HG03066 (cell line): ENCODE data around the gene MROH8.

Experiments
- ATAC-seq: cut with Tn5 transposase; IDR thresholded peaks from one replicate; pipeline ENCODE4 v1.9.1; 2021; ENCODE audit warnings: low read depth; ENCODE audit not compliant: unreplicated experiment

The MROH8 gene

DNA sequence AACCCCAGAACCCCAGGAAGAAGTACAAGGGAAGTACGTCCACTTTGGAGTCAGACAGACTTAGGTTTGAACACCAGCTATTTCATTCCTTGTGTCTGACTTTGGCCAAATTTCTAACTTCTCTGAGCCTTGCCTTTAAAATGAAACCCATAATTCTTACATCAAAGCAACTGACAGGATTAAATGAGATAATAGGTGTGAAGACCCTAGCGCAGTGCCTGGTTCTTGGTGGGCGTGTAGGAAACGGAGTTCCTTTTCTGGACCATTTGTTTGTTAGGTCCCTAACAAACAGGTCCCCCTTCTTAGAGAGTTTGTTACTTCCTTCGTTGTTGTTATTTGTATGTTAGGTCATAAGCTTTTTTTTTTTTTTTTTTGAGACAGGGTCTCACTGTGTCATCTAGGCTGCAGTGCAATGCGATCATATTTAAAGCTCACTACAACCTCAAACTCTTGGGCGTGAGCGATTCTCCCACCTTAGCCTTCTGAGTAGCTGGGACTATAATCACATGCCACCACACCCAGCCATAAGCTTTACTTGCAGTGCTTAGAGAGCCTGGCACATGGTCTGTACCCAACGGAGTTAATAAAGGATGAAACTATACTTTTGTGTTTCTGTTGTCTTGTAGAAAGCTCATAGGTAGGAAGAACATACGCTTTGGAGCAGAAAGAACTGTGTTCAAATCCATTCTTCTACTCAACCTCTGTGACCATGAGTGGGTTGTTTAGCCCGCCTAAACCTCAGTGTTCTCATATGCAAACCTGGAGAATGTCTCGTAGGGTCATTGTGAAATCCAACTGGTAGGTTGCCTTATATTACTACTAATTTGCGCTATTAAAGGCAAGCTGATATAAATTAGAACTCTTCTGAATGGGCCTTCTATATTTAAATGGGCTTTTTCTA, 21.8 kb upstream of the MROH8 start:
- ATAC-seq: no peak

DNA sequence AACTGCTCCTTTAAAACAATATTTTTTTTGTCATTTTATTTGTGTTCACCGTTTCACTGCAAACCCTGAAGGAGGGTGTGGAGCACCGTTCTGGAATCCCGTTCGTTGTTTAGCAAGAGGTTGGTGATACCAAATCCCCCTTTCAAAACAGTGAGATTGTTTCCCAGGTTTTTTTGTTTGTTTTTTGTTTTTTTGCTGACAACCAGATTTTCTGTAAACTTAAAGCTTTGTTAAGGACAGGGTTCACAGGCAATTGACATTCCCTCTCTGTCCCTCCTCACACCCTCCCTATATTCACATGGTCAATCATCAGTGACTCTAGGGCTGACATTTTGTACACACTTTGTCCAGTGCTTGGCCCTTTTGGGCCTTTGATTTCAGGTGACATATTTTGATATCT, 21.0 kb upstream of the MROH8 start:
- no peak for ATAC-seq

DNA sequence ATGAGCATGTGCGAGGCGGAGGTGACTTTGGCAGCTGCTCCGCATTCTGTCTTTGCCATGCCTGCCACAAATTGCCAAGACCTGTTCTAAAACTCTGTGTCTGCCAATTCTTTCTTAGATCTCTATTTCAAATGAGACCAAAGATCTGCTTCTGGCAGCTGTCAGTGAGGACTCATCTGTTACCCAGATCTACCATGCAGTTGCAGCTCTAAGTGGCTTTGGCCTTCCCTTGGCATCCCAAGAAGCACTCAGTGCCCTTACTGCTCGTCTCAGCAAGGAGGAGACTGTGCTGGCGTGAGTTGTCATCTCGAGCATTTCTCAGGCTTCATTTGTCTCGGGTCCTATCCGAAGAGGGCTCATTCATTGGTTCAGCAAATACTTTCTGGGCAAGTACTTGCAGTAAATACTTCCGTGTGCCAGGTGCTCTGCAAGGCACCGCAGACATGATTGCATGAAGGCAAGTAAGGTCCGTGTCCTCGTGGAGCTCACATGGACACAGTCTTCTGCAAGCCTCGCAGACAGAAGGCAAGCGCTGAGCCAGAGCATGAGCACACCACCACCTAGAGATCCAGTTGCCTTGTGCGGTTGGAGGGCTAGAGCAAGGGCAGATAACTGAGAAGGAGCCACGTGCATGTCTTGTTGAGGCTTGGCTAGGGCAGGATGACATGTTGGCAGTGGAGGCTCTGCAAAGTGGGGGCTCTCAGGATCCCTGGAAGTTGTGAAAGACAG, 19.7 kb upstream of the MROH8 start:
- ATAC-seq: no peak

DNA sequence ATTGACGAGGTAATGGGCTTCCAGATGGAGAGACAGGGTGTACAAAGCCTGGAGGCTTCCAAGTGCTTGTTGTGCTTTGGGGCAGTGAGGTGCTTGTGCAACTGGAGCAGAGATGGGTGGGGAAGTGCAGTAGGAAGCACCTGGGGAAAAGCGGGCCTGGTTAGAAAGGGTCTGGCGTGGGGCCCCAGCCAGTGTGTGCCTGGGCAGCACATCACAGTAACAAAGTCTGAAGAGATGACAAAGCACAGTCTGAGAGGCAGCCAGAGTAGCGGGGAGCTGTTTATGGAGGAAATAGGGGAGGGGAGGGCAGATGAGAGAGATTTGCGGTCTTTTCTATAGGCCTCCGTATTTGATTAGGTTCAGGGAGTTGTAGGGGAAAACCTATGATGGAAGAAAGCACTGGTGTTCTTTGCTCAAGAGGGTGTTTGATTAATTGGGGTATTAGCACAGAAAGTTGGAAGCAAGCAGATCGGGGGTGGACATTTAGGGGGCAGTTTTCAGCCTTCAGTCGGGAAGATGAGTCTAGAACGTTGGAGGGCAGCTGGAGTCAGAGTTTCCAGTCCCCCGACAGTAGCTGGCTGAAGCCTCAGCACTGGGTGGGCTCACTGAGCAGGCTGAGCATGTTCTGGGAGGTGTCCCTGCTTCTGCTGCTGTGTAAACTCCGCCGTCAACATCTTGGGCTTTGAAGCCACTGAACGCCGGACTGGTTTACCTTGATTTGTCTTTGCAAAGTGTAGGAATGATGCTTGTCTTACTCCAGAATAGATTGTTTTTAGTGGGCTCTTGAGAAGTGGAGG, 15.5 kb upstream of the MROH8 start:
- no peak for ATAC-seq

DNA sequence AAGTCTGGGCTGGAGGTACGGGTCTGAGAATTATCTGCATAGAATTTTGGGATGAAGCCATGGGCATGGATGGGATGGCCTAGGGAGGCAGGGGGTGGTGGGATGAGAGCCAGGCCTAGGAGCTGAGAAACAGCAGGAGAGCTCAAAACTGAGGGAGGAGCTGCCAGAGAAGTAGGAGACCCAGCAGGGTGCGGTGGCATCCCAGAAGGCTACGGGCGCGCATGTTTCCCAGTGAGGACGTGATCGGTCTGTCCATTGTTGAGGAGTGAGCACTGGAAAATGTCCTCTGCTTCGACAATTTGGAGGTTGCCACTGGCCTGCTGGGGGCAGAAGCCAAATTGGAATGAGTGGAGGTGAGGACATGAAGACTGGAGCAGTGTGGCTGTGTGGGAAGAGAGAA, 14.5 kb upstream of the MROH8 start:
- ATAC-seq: no peak

DNA sequence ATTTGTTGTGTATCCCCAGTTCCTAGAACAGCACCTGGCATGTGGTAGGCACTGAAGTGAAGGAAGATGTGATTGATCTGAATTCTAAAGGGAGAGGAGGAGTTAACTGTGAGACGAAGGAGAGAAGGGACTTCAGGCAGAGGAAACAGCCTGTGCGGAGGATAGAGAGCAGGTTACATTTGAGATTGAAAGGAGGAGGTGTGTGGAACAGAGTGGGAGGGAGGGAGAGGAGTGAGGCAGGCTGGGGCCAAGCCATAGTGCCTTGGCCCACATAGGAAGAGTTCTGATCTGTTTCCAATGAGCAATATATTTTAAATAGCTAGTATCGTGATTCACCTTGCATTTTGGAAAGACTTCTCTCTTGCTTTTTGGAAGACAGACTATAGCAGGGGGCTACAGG, 13.9 kb upstream of the MROH8 start:
- ATAC-seq: no peak

DNA sequence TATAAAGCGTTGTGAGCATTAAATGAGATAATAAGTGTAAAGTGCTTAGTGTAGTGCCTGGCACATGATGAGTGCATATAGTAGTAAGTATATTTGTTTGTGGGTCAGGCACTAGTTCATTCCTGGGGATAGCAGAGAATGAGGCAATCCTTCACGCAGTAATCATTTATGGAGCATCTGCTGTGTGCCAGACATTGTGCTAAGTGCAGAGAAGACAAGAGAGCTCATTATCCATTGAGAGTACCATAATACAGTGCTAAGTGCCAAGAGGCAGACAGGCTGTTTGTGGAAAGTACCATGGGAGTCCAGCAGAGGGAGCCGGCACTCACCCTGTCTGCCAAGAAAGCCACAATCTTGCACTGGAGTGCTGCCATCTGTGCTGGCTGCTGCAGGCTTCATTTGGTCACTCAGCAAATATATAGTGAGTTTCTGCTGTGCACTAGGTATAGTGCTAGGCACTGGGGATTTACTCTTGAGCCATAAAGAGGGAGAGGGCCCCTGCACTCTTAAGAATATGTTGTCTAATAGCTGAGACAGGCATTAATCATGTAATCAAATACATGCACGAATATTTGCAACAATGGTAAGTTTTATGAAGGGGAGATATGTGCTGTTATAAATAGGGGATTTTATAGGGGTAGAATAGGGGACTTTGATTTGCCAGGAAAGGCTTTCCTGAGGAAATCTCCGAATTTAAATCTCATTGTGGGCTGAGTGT, 12.9 kb upstream of the MROH8 start:
- no peak for ATAC-seq

DNA sequence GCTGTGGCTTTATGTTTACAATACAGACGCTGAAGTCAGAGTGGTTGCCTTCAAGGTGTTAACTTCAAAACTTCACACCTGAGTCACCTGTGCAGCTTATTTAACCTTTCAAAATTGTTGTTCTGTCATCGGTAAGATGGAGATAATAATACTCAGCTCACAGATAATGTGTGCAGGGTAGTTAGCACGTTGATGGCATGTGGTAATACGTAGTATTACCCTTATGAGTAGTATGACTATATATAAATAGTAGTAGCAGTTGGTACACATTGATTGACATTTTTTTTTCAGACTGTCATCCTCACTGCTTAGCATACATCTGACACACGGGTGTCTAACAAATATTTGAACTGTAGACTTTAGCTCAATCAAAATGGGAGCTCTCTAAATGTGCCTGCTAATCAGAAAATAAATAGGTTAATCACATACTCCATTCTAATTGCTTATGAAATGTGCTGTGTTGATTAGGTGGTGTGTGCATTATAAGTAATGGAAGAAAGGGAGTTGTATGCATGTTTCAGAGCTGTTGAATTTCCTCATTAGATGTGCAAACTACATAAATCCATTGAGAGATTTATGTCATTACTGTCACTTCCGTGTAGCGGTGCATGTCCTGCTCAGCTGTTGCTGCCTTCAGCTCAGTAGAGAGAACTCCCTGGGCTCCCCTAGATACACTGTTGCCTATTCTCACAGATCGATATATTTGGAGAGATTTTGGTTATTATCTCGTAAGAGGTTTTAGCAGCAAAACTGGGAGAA, 11.2 kb upstream of the MROH8 start:
- no peak for ATAC-seq

DNA sequence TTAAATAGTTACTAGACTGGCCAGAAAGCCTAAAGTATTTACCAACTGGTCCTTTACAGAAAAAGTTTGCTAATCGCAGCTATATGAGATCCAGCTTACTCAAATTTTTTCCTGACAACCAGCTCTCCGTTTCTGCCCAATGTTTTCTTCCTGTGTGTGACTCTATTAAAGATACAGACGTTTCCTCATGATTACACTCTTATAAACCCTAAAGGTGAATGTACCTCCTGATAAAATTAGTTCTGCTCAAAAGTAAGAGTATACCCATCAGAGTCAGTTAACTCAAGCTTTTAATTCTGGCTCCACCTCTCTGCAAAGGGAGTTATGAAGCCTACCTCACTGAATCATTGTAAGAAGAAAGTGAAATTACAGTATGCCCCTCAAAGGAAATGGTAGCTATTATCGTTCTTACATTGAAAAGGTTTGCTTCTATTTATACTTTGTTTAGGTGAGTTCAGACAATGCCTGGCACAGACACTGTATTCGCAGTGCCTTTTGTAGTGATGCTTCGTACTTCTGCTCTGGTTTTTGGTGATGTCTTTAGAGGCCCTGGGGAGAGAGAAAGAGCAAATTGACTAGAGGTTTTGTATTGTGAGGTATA, 10.2 kb upstream of the MROH8 start:
- ATAC-seq: no peak

DNA sequence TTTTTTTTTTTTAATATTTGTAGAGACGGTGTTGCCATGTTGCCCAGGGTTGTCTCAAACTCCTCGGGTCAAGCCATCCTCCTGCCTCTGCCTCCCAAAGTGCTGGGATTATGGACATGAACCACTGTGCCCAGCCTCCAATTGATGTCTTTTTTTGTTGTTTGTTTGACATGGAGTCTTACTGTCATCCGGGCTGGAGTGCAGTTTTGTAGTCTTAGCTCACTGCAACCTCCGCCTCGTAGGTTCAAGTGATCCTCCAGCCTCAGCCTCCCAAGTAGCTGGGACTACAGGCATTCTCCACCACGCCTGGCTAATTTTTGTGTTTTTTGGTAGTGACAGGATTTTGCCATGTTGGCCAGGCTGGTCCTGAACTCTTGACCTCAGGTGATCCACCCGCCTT, 9.4 kb upstream of the MROH8 start:
- ATAC-seq: no peak

DNA sequence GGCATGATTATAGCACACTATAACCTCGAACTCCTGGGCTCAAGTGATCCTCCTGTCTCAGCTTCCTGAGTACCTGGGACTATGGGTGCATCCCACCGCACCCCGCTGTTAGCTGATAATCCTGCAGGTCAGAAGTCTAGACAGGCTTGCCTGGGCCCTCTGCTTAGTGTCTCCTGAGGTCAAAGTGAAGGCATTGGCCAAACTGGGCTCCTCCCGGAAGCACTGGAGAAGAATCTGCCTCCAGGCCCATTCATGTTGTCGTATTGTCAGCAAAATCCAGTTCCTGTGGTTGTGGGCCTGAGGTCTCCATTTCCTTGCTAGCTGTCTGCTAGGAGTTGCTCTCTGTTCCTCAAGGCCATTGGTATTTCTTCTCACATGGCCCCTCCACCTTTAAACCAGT, 6.3 kb upstream of the MROH8 start:
- no peak for ATAC-seq

DNA sequence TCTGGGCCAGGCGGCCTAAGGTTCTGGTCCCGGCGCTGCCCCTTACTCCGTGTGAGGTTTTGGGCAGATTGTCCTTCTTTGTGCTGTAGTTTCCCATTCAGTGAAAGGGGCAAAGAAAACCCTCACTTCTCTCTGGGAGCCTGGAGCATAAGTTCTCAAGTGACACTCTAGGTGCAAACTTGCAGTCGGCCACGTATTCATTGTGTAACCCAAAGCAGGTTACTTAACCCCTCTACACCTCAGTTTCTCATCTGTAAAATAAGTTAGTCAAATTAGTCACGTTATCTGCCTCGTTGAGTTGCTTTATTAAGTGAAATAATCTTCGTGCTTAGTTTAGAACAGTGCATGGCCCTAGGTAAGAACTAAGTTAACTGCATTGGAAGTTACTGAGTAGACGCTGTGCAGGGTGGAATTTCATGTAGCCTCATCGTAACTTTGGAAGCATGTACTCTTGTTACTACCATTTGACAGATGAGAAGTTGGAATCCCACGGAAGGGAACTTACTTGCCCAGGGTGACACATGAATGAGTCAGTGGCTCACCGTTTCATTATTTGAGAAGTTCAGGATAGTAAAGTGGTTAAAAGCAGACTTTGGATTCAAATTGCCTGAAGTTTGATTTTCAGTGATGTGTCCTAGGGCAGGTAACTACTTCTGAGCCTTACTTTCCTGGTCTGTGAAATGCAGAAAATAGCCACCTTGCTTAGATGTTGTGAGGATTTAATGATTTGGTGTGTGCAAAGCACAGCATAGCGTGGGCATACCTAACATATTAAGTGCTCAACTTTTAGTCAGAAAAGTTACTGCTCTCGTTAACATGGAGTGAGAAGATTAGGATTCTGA, 556 bp upstream of the MROH8 start:
- ATAC-seq: no peak

DNA sequence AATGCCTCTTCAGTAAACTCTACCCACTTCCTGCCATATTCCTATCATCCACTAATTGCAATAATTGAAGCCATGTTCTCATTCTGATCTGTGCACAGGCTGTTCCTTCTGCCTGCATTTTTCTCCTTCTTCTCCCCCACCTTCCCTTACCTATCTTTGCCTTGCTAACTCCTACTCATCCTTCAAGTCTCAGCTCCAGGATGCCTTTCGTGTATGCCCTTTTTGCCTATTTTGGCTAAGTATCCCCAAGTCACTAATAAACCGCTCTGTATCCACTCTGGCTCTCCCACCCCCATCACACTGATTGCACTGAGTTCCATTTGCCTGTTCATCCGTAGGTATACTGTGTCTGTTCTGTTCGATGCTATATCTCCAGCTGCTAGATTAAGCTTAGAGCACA, 6.5 kb downstream of the MROH8 start:
- no peak for ATAC-seq

DNA sequence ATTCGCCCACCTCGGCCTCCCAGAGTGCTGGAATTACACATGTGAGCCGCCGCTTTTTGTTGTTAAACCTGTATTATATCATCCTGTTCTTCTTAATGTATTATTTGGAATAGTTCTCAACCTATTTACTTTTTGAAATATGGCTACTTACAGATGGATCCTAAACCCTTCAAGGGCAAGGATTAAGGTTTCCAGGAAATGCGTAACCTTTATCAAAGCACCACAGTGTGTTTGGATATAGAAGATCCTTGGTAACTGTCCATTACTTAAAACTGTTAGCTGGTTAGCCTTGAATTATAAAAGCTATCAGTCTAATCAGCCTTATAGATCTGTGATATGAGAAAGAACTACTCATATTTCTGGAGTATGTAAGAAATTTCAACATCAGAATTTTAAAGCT, 12.5 kb downstream of the MROH8 start:
- no peak for ATAC-seq

DNA sequence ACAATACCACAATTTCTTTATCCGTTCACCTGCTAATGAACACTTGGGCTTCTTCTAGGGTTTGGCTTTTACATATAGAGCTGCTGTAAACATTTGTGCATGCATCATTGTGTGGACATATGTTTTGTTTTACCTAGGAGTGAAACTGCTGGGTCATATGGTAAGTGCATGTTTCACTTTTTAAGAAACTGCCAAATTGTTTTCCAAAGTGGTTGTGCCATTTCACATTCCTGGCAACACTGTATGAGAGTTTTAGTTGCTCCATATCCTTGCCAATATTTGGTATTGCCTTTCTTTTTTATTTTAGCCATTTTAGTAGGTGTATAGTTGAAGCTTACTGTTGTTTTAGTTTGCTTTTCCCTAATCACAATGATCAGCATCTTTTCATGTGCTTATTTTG, 14.3 kb downstream of the MROH8 start:
- ATAC-seq: no peak

DNA sequence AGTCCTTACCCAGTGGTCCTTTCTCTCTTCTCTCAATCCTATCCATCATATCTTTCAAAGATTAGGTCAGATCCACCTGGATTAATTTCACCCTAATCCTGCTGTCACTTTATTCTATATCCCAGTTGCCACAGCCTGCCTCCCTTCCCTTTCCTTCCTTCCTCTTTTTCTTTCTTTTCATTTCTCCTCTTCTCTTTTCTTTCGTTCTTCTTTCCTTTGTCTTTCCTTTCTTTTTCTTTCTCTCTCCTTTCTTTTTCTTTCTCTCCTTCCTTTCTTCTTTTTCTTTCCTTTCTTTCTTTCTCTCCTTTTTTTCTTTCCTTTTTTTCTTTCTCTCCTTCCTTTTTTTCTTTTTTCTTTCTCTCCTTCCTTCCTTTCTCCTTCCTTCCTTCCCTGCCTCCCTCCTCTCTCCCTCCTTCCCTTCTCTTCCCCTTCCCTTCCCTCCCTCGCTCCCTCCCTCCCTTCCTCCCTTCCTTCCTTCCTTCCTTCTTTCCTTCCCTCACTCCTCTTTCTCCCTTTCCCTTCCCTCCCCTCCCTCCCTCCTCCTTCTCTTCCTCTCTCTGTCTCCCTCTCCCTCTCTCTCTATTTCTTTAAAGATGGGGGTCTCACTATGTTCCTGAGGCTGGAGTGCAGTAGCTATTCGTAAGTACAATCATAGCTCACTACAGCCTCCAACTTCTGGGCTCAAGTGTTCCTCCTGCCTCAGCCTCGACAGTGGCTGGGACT, 15.4 kb downstream of the MROH8 start:
- no peak for ATAC-seq

DNA sequence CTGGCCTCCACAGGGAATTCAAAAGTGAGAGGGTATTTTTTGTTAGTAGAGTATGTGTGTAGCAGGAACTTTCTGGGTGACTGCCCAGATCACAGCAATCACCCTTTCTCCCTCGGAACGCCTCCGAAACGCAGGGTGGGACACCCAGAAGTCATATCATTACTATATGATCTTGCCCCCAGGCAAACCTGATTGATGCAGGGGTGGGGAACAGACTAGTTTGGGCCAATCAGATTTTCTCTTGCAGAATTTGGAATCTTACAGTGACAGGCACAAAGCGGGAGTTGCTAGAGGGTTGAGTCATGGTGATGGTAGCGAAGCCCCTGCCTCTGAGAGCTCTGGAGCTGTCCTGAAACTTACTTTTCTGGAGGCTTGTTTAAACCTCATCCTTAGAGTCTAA, 16.7 kb downstream of the MROH8 start:
- ATAC-seq: no peak
